D721Med (cell line): ENCODE results near the gene WDR38.

Experiments
- DNase-seq: peaks from one replicate; pipeline ENCODE4 v3.0.0; 2011; ENCODE audit warnings: low spot score; ENCODE audit not compliant: insufficient read length
- FAIRE-seq: peaks from 2 replicates; lab custom pipeline; 2011; peaks lifted over from hg19 to GRCh38; lab: Jason Lieb, UNC
- TF ChIP-seq, protein P1 (sequence below): IDR thresholded peaks from 2 replicates; pipeline ENCODE4 v1.5.1; 2012; ENCODE audit warnings: mild to moderate bottlenecking, control low read depth; ENCODE audit not compliant: insufficient read depth; ENCODE audit errors: missing control alignments

Gene WDR38

DNA sequence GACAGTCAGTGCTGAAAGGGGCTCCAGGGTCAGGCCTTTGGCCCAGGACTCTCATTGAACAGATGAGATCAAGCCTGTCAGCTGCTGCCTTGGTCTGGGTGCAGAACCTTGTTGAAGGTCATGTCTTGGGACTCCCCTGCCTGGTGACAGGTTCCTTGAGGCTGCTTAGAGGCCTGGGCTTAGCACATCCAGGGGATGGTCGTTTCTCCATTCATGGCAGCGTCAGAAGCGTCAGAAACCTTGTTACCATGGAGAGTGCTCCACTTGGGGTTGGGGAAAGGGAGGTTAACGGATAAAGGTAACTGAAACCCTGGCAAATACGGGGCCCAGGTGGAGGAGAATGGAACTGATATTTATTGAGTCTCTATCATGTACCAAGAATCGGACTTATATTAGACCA is 17.5 kb downstream of the WDR38 start:
- DNase-seq = no peak
- TF ChIP-seq, protein P1, sequence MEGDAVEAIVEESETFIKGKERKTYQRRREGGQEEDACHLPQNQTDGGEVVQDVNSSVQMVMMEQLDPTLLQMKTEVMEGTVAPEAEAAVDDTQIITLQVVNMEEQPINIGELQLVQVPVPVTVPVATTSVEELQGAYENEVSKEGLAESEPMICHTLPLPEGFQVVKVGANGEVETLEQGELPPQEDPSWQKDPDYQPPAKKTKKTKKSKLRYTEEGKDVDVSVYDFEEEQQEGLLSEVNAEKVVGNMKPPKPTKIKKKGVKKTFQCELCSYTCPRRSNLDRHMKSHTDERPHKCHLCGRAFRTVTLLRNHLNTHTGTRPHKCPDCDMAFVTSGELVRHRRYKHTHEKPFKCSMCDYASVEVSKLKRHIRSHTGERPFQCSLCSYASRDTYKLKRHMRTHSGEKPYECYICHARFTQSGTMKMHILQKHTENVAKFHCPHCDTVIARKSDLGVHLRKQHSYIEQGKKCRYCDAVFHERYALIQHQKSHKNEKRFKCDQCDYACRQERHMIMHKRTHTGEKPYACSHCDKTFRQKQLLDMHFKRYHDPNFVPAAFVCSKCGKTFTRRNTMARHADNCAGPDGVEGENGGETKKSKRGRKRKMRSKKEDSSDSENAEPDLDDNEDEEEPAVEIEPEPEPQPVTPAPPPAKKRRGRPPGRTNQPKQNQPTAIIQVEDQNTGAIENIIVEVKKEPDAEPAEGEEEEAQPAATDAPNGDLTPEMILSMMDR = no peak
- no peak for FAIRE-seq

DNA sequence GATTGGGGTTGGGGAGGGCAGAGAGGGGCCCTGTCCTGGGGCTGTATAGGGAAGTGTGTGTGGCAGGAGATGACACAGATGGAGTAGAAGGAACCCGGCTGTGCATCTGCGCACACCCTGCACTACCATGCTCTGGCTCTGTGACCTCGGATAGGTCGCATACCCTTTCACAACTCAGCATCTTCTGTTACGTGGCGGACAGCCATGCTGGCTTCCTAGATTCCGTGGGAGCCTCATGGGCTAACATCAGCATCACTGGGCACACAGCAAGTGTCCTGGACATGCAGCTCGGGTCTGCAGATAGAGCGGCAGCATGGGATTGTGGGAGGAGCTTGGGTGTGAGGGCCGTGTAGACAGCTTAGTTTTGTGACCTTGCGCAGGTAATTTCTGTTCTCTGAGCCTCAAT is 17.9 kb downstream of the WDR38 start:
- FAIRE-seq (no peak), DNase-seq (no peak)
- TF ChIP-seq, protein P1 = no peak

DNA sequence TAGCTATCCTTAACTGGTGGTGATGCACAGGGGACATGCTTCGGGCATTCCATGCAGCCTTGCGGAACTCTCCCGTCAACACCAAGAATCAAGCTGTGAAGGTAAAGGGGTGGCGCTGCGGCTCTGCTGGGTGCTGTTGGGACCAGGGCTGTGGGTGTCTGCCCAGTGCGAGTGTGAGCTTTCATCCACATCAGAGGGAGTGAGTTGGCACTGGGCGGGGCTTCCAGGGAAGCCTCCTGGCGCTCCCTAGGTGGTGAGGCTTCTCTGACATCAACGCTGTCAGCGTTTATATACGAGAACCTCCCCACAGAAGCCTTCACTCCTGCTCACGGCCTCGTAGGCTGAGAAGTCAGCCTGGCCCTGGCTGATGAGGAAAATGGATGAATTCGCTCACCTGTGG is 20.4 kb downstream of the WDR38 start:
- TF ChIP-seq, protein P1 = no peak
- FAIRE-seq = no peak
- no peak for DNase-seq

DNA sequence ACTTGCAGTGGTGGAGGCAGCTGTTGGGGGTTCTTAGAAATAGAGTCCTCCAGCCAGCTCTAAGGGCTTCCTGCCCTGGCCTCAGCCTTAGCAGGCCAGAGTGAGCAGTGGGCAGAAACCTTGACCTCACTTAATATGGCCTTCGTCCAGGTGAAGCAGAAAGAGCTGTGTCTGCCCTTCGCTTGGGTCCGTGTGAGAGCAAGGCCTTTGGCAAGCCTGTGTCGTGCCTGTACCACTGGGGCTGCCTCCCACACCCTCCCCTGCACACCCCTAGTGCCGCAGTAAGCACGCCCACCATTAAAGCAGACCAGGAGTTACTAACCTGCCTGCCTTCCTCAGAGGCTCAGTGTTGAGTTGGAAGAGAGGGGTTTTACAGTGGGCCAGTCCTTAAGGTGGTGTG is 22.2 kb downstream of the WDR38 start:
- no peak for FAIRE-seq
- TF ChIP-seq, protein P1 = no peak
- no peak for DNase-seq

DNA sequence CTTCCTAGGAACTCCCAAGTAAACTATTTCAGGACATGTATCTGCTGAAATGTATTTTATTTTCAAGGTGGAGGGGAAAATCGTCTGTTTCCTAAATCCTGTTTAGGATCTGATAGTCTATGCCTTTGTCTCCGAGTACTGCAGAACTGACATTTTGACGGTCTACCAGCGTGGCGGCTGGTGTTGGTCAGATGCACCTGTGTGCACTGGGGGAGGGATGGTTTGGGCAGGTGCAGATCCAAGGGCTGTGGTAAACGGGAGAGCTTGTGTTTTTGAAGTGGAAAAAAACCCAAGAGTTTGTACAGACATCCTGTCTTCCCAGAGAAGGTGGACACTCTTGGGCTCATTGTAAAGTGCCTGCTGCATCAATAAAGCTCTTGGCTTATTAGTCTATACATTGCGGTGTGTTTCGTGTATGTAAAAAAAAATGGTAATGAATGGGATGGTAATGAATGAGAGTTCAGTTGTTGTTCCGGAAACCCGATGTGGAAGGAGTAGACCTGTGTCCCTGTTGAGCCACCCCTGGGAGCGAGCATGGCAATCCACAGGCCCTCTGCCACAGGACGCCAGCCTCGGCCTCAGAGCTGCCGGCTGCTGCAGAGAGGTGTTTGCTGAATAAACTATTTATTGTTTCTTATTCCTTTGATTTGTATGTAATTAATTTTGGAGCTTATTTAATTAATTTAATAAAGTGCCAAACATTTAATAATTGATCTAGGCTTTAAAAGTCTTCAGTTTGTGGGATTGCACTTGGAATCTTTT is 23.9 kb downstream of the WDR38 start:
- FAIRE-seq (no peak), DNase-seq (no peak)
- TF ChIP-seq, protein P1 = no peak

DNA sequence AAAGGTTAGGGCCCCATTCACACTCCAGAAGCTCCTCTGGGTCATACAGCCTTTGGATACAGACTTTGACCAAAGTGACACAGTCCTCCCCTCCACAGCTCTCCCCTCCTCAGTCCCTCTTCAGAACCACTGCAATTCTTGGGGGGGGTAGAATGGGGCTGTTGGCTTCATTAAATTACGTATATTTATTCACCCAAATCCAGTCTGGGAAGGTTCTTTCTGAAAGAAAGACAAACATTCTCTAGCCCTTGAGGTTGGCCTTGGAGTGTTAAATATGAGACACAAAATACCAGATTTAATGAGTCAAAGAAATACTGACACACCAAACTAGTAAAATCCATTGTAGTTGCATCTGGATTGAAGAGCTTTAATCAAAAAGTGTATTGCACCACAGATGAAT is 24.8 kb downstream of the WDR38 start:
- TF ChIP-seq, protein P1 = no peak
- FAIRE-seq (no peak), DNase-seq (no peak)

DNA sequence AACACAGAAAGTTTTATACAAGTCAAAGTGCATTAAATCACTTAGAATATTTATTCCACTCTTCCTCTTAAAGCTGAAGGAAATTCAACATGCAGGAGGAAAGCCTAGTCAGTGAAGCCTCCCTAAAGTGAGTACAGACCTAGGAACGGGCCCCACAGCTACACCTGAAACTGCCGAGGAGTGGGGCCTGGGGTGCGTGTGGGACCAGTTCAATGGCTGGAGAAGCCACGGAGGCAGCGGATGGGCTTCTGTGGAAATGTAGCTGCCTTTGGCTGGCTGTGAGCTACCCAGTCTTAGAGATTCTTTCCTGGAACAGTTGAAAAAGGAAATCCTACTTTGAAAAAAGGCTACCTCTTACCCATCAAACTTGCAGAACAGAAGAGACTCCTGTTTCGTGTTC is 25.3 kb downstream of the WDR38 start:
- DNase-seq (no peak), FAIRE-seq (no peak)
- TF ChIP-seq, protein P1 = no peak
